Astrocyte of the cerebellum (primary cell): ENCODE measurements around the gene ERAP2.

Source experiments
- DNase-seq: peaks from one replicate; pipeline ENCODE4 v3.0.0-alpha.2; 2011; ENCODE audit warnings: low read depth
- H3K4me3 ChIP-seq: 2 replicates; pipeline ENCODE4 v1.5.1; 2011; ENCODE audit warnings: mild to moderate bottlenecking, low read depth, low read length, moderate library complexity
- CTCF ChIP-seq: IDR thresholded peaks from 2 replicates; pipeline ENCODE4 v1.5.1; 2012; ENCODE audit warnings: low read length, low read depth, moderate library complexity, mild to moderate bottlenecking; ENCODE audit errors: missing control alignments
- in situ Hi-C: cut with HindIII; loops from 2 replicates; pipeline ENCODE4 v1.10.0; 2017; ENCODE audit warnings: low sequenced_read_pairs

ERAP2 gene

DNA sequence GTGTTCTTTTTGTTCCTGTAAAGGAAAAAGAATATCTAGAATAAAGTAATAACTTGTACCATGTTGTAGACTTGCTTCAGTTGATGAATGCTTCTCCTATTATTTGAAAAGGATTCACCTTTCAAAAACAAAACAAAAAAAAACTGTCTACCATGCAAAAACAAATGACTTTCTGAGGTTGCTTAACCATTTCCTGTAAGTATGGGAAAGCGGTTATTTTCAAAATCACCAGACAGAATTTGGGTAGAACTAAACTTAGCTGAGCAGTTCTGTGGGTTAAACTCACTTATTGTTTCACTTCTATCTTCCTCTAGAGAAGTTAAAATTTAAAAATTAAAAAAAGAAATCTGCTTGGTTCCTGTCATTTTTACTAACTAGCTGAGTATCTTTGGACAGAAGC lies 84.8 kb downstream of the ERAP2 start:
- no peak for DNase-seq
- in situ Hi-C loops: no loop called here
- no peak overlapping the region for H3K4me3 ChIP-seq
- TF ChIP-seq CTCF: no peak

DNA sequence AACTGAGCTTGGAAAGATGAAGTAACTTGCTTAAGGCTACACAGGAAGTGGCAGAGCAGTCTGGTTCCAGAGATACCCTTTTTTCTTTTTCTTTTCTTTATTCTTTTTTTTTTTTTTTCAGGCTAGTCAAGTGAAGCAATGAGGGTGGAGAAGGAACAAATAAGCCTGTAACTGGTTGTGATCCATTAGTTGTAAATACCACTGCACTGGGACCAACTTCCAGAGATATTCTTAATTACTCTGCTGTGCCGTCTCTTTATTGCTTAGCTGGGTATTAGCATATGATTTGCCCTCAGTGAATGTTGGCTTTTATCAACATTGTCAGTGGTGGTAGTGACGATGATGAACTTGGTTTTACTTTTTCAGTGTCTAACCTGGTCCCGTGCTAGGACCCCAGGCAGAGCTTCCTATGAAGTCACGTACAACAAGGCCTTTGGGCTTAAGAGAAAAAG lies 86.3 kb downstream of the ERAP2 start:
- DNase-seq: no peak
- no peak overlapping the region for H3K4me3 ChIP-seq
- no peak for TF ChIP-seq CTCF
- in situ Hi-C loops: no loop called here

GRCh38 chr5:96963267-96963666 lies 87.0 kb downstream of the ERAP2 start:
- peak; percentile 12 for DNase-seq
- no peak overlapping the region for H3K4me3 ChIP-seq
- TF ChIP-seq CTCF: no peak
- in situ Hi-C loops: no loop called here

DNA sequence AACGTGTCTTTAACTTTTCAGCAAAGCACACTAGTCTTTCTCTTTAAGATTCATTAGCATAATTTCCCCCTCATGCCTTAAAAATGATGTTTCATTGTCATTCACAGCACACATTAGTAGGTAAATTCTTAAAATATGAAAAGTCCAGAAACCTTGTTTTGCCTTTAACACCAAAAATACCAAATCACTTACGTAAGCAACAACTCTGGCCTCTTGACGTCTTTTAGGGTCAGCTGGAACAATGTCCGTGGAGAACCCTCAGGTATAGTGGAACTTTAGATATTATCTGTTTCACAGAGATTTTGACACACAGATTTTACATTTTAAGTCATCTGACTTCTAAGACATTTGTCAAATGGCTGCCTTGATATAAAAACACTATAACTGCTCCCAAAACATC lies 90.5 kb downstream of the ERAP2 start:
- no peak overlapping the region for H3K4me3 ChIP-seq
- TF ChIP-seq CTCF: no peak
- no peak for DNase-seq
- in situ Hi-C loops: no loop called here

GRCh38 chr5:96967400-96967799 lies 91.1 kb downstream of the ERAP2 start:
- no peak for TF ChIP-seq CTCF
- DNase-seq: no peak
- no peak overlapping the region for H3K4me3 ChIP-seq
- in situ Hi-C loops: no loop called here

DNA sequence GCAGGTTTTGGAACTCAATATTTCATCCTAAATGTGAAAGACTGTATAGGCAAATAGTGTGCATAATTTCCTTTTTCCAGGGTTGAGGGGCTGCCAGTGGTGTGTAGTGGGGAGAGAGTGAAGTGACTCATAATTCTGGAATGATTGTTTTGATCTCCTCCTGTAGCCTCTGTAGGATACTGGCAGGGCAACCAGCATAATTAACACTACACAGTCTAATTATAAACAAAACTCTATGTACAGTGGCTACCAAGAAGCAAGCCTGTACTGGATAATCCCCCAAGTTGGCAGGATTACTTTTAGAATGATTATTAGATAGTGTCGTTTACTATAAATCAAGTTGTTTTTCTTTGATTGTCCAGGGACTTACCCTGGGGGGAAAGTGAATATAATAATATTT lies 91.8 kb downstream of the ERAP2 start:
- TF ChIP-seq CTCF: no peak
- DNase-seq: peak; percentile 51
- in situ Hi-C loops: no loop called here

DNA sequence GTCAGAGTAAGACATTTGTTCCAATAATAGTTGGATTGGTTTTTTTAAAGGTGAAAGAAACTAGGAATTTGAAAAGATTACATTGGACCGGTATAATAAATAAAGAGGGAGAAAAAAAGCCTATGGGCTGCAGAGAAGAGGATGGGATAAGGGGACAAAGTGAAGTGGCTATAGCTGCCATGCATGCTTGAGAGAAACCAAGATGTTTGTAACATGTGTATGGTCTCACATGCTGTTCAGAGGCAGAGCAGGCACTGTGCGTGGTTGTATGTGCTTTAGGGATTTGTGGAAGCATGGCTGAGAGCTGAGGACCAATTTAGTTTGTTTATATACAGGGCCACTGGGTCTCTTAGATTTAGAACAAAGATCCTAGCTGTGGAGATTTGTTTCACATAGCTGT lies 92.3 kb downstream of the ERAP2 start:
- H3K4me3 ChIP-seq: no peak overlapping the region
- in situ Hi-C loops: no loop called here

More for the DNA sequence above, 91.8 kb downstream of the ERAP2 start:
- no peak overlapping the region for H3K4me3 ChIP-seq

More for the DNA sequence above, 92.3 kb downstream of the ERAP2 start:
- DNase-seq: no peak
- no peak for TF ChIP-seq CTCF
